ENCODE measurements around the gene CRLF3.
"Not testable (repeated sequence)": the region's sequence is repeated elsewhere in the genome, so short reads cannot be mapped to it uniquely, and the experiment has no call there.

The CRLF3 gene

GRCh38 chr17:30824356-30825145 is at the start of gene CRLF3:
Gene CRLF3 (minus strand): TSS chr17:30824692. CDS start chr17:30824651, 41 bp downstream.
- DNase-seq: peak; percentile 91

- no peak for DNase-seq
Measured at GRCh38 chr17:30869005-30869404, 44.5 kb upstream of the CRLF3 start.

- no peak for DNase-seq
Measured at GRCh38 chr17:30864636-30865035, 40.1 kb upstream of the CRLF3 start.

- DNase-seq: peak; percentile 12
Measured at GRCh38 chr17:30858556-30859250, 34.2 kb upstream of the CRLF3 start.

- DNase-seq: no peak
Measured at GRCh38 chr17:30854146-30854545, 29.7 kb upstream of the CRLF3 start.

GRCh38 chr17:30848021-30848420 is 23.5 kb upstream of the CRLF3 start:
- DNase-seq: no peak

GRCh38 chr17:30840771-30841170 is 16.3 kb upstream of the CRLF3 start:
- no peak for DNase-seq

GRCh38 chr17:30838202-30838807 is 13.8 kb upstream of the CRLF3 start:
- DNase-seq: no peak

- no peak for DNase-seq
Measured at GRCh38 chr17:30832438-30833124, 8.1 kb upstream of the CRLF3 start.

- DNase-seq: peak; percentile 91
Measured at GRCh38 chr17:30831663-30832437, 7.4 kb upstream of the CRLF3 start, which contains the start of gene ATAD5. Gene ATAD5 (plus strand): TSS chr17:30831966. CDS start chr17:30832348, 382 bp downstream.

- DNase-seq: no peak
Measured at GRCh38 chr17:30831257-30831656, 6.8 kb upstream of the CRLF3 start.

GRCh38 chr17:30829022-30829421 is 4.5 kb upstream of the CRLF3 start:
- no peak for DNase-seq

- DNase-seq: no peak
Measured at GRCh38 chr17:30827082-30827481, 2.6 kb upstream of the CRLF3 start.

GRCh38 chr17:30824002-30824355 is 513 bp downstream of the CRLF3 start:
- peak; percentile 32 for DNase-seq

- DNase-seq: no peak
Measured at GRCh38 chr17:30823421-30823820, 1.1 kb downstream of the CRLF3 start.

GRCh38 chr17:30822919-30823318 is 1.6 kb downstream of the CRLF3 start:
- not testable (repeated sequence) for DNase-seq

- no peak for DNase-seq
Measured at GRCh38 chr17:30821871-30822723, 2.4 kb downstream of the CRLF3 start.

- no peak for DNase-seq
Measured at GRCh38 chr17:30819971-30820705, 4.4 kb downstream of the CRLF3 start.

GRCh38 chr17:30816165-30816564 is 8.3 kb downstream of the CRLF3 start:
- no peak for DNase-seq

GRCh38 chr17:30814860-30815259 is 9.6 kb downstream of the CRLF3 start:
- DNase-seq: not testable (repeated sequence)

- DNase-seq: not testable (repeated sequence)
Measured at GRCh38 chr17:30814236-30814635, 10.3 kb downstream of the CRLF3 start.
